Epithelial cell of prostate (primary cell): ENCODE data around the gene TAP1.
A peak's percentile ranks its signal among the peaks of the same experiment; 100 is the strongest.
"Not testable (repeated sequence)": the region's sequence is repeated elsewhere in the genome, so short reads cannot be mapped to it uniquely, and the experiment has no call there.

Source experiments
- DNase-seq: peaks from one replicate; pipeline ENCODE4 v3.0.0-alpha.2; 2011; ENCODE audit warnings: low read depth, low spot score
- H3K27ac ChIP-seq: fragments of 450-650 bp; 2 replicates; pipeline ENCODE4 v1.5.1; 2017; ENCODE audit warnings: mild to moderate bottlenecking

TAP1 gene

DNA sequence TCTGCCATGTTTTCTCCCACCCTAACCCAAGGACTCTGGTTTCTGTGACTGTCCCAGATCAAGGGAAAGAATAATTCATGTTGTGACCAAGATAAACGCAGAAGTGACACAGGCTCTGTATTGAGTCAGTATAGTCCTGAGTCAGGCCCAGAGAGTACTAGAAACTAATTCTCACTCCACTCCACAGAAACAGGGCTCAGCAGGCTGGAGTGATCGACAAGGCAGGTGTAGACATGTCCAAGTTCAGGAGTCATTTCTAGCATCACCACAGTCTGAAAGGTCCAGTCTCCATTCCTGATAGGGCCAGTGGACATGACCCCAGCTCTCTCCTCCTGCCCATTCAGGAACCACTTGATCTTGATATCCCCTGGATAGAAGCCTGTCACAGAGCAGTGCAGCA is 39.4 kb downstream of the TAP1 start:
- peak; percentile 43 for DNase-seq
- H3K27ac ChIP-seq, result peak overlapping the region; percentile 44

DNA sequence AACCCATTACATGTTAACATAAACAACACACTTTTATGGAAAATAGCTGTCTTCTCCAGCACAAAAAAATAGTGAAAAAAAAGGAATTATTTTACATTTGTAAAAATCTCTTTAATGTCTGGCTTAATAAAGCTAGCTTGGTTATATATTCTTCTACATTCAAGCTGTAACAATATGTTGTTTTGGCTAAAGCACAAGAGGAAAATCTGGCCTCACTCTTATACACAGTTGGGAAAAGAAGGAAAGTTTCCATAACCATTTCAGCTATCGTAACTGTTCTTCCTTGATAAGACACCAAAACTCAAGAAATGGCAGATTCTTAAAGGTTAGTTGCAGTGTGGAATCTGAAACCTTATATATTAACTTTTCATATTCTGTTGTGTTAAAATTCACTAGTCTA is 44.3 kb downstream of the TAP1 start:
- H3K27ac ChIP-seq, result no peak overlapping the region
- no peak for DNase-seq

DNA sequence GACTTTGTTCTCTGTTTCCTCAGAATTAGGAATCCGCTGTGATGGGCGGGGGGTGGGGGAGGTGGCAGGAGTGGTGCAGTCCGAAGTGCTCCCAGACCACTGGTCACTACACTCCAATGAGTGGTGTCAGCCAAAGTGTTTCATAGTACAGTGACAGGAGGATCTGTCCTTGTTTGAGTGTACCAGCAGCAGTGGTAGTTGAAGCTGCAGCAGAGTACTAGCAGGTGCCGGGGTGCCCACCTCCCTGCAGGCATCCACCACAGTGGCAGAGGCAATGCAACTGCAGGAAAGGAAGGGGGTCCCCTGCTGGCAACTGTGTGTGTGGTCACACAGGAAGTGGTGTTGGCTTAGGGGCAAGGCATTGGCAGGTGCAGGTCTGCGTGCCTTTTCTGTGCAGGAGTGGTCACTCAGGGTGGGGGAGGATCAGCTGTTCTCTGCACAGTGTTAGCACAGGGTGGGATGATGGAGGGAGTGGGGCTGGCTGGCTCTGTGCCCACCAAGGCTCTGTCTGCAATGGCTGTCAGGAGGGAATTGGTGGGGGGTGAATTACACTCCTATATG is 46.4 kb downstream of the TAP1 start:
- DNase-seq, result no peak
- no peak overlapping the region for H3K27ac ChIP-seq

DNA sequence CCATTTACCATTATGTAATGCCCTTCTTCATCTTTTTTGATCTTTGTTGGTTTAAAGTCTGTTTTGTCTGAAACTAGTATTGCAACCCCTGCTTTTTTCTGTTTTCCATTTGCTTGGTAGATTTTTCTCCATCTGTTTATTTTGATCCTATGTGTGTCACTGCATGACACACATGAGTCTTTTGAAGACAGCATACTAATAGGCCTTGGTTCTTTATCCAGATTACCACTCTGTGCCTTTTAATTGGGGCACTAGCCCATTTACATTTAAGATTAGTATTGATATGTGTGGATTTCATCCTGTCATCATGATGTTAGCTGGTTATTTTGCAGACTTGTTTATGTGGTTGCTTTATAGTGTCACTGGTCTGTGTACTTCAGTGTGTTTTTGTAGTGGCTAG is 48.1 kb downstream of the TAP1 start:
- not testable (repeated sequence) for DNase-seq, H3K27ac ChIP-seq

DNA sequence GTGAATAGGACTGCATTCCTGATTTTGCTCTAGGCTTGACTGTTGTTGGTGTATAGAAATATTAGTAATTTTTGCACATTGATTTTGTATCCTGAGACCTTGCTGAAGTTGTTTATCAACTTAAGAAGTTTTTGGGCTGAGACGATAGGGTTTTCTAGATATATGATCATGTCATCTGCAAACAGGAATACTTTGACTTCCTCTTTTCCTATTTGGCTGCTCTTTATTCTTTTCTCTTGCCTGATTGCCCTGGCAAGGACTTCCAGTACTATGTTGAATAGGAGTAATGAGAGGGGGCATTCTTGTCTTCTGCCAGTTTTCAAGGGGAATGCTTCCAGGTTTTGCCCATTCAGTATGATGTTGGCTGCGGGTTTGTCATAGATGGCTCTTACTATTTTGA is 50.1 kb downstream of the TAP1 start:
- H3K27ac ChIP-seq, result no peak overlapping the region
- no peak for DNase-seq

DNA sequence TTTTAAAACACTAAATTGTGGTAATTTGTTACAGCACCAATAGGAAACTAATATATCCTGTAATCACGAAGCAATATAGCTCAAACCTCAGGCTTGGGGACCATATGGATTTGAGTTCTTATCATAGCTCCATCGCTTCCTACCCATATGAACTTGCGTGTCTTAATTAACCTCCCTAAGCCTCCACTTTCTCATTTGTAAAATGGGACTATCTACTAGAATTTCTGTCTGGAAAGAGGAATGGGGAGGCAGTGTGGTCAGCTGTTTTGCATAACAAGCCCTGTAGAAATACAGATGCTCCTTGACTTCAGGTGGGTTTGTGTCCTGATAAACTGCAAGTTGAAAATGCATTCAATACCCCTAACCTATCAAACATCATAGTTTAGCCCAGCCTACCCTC is 53.8 kb downstream of the TAP1 start:
- no peak overlapping the region for H3K27ac ChIP-seq
- DNase-seq, result no peak

GRCh38 chr6:32799168-32799567 is 54.3 kb downstream of the TAP1 start:
- no peak overlapping the region for H3K27ac ChIP-seq
- no peak for DNase-seq

DNA sequence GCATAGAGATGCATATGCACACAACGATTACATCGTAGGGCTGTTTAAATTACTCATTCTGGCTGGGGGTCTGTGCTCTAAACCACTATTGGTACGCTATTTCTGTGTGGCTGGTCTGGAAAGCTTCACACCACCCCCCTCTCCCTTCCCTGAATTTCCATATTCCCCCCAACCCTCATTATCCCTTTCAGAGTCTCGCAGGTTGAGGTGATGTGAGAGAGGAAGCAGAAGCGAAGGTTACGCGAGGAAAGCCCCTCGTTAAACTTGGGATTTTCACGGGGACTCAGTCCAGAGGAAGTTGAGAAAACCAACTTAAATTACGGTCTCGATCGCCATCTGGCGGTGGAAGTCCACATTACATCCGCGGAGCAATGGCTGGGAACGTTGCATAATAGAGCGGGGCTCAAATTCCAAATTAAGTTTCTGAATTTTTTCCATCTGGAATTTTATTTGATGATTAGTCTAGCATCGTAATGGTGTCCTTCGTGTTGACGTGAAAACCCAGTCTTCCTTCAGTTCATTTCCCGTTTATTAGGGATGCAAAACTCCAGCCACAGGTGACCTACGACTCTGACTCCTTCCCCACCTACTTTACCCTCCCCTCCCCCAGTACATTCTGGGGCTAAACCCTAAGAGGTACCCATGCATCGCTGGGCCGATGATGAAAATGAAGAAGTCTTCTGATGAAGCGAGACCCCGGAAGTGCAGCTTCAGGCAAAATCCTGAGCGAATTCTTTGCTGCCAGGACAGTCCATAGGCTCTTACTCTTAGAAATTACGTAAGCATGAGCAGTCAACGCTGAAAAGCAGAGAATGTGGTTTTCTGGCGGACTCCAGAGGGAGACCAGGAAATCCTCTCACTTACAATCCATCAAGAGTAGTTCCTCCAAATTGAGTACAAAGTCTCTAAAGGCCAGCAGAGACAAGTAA is 56.4 kb downstream of the TAP1 start:
- H3K27ac ChIP-seq, result no peak overlapping the region
- DNase-seq, result no peak
